ENCODE measurements around the gene UBQLN1.
"Not testable (repeated sequence)": the region's sequence is repeated elsewhere in the genome, so short reads cannot be mapped to it uniquely, and the experiment has no call there.

Gene UBQLN1

GRCh38 chr9:83622939-83623678 lies 84.6 kb downstream of the UBQLN1 start, which contains the start of gene IDNK:
IDNK (plus strand) TSS chr9:83623143; CDS start chr9:83623172, 29 bp downstream.
- TF ChIP-seq CSDC2 (CRISPR knock-in tag; IDR thresholded peaks at IDR 0.05) (0 out of 2 replicates have a peak, but pooled peaks have one; percentile 10), BACH2 (CRISPR knock-in tag; IDR thresholded peaks at IDR 0.05; ENCODE audit: borderline replicate concordance) (no peak), ZC3H10 (CRISPR knock-in tag; IDR thresholded peaks at IDR 0.05) (0 out of 2 replicates have a peak, but pooled peaks have one; percentile 31), TSHZ2 (CRISPR knock-in tag; IDR thresholded peaks at IDR 0.05) (0 out of 2 replicates have a peak, but pooled peaks have one; percentile 4), PATZ1 (CRISPR knock-in tag; IDR thresholded peaks at IDR 0.05; ENCODE audit: borderline replicate concordance) (no peak), ZFP3 (CRISPR knock-in tag; IDR thresholded peaks at IDR 0.05) (0 out of 2 replicates have a peak, but pooled peaks have one; percentile 46)
- ATAC-seq = peak; percentile 95

- TF ChIP-seq SNAI2 (CRISPR knock-in tag; IDR thresholded peaks at IDR 0.05) (peak; percentile 67; the same call in 1 of the 2 replicates), TOX (CRISPR knock-in tag; IDR thresholded peaks at IDR 0.05; ENCODE audit: borderline replicate concordance) (no peak)
- no peak for ATAC-seq
Observed at GRCh38 chr9:83622433-83622938, 85.3 kb downstream of the UBQLN1 start.

- TF ChIP-seq ARNTL (CRISPR knock-in tag; IDR thresholded peaks at IDR 0.05; ENCODE audit: borderline replicate concordance, low read depth) (no peak), CSDC2 (CRISPR knock-in tag; IDR thresholded peaks at IDR 0.05) (no peak), SNAI2 (CRISPR knock-in tag; IDR thresholded peaks at IDR 0.05) (no peak), PATZ1 (CRISPR knock-in tag; IDR thresholded peaks at IDR 0.05; ENCODE audit: borderline replicate concordance) (no peak), TCF4 (CRISPR knock-in tag; IDR thresholded peaks at IDR 0.05; ENCODE audit: borderline replicate concordance) (no peak)
- ATAC-seq = peak; percentile 33
Observed at GRCh38 chr9:83620841-83621636, 86.7 kb downstream of the UBQLN1 start.

GRCh38 chr9:83617299-83617698 lies 90.5 kb downstream of the UBQLN1 start:
- ATAC-seq = no peak
- no peak for TF ChIP-seq GLIS3 (CRISPR knock-in tag; IDR thresholded peaks at IDR 0.05)

GRCh38 chr9:83613298-83613697 lies 94.5 kb downstream of the UBQLN1 start:
- ATAC-seq = not testable (repeated sequence)
